GM12865 (cell line): ENCODE data around the gene KCNQ5.

Experiments used
- DNase-seq: peaks from one replicate; pipeline ENCODE4 v3.0.0; 2010; ENCODE audit warnings: low read depth
- H3K4me3 ChIP-seq: 2 replicates; pipeline ENCODE4 v1.5.1; 2011; ENCODE audit warnings: mild to moderate bottlenecking, low read depth, low read length, control low read depth
- CTCF ChIP-seq: IDR thresholded peaks from 2 replicates; pipeline ENCODE4 v1.5.1; 2011; ENCODE audit warnings: low read length, control low read depth, low read depth, inconsistent platforms; ENCODE audit not compliant: insufficient read depth; ENCODE audit errors: missing control alignments

KCNQ5 gene

GRCh38 chr6:73036689-73037088 is 414.8 kb downstream of the KCNQ5 start:
- no peak for DNase-seq
- no peak for TF ChIP-seq CTCF
- H3K4me3 ChIP-seq: no peak overlapping the region

- no peak overlapping the region for H3K4me3 ChIP-seq
Measured at GRCh38 chr6:73041051-73041450, 419.2 kb downstream of the KCNQ5 start.

GRCh38 chr6:73042892-73043291 is 421.0 kb downstream of the KCNQ5 start:
- TF ChIP-seq CTCF: no peak
- DNase-seq: no peak
- no peak overlapping the region for H3K4me3 ChIP-seq

More at GRCh38 chr6:73041051-73041450, 419.2 kb downstream of the KCNQ5 start:
- DNase-seq: no peak
- no peak for TF ChIP-seq CTCF

- TF ChIP-seq CTCF: no peak
- no peak overlapping the region for H3K4me3 ChIP-seq
- no peak for DNase-seq
Measured at GRCh38 chr6:73043446-73043845, 421.6 kb downstream of the KCNQ5 start.

- DNase-seq: no peak
- H3K4me3 ChIP-seq: no peak overlapping the region
- TF ChIP-seq CTCF: no peak
Measured at GRCh38 chr6:73045609-73046008, 423.7 kb downstream of the KCNQ5 start.

GRCh38 chr6:73047801-73048200 is 425.9 kb downstream of the KCNQ5 start:
- no peak for TF ChIP-seq CTCF
- no peak for DNase-seq
- H3K4me3 ChIP-seq: no peak overlapping the region

GRCh38 chr6:73049971-73050594 is 428.2 kb downstream of the KCNQ5 start:
- no peak for TF ChIP-seq CTCF
- no peak overlapping the region for H3K4me3 ChIP-seq
- DNase-seq: no peak
